Kidney epithelial cell (primary cell): ENCODE measurements around the gene ATP5F1A. TPM values are rescaled to one million over a fixed set of nuclear protein-coding genes. Genes with fewer than 3 reads are reported as not detected.

Source experiments
- DNase-seq: peaks from one replicate; pipeline ENCODE4 v3.0.0-alpha.2; 2010; ENCODE audit warnings: low read depth
- H3K27me3 ChIP-seq: 2 replicates; pipeline ENCODE4 v1.6.0; 2011; ENCODE audit warnings: low read length; ENCODE audit not compliant: control insufficient read depth, insufficient read depth
- H3K36me3 ChIP-seq: 2 replicates; pipeline ENCODE4 v1.5.1; 2011; ENCODE audit warnings: low read length; ENCODE audit not compliant: control insufficient read depth, insufficient read depth
- H3K4me3 ChIP-seq: 2 replicates; pipeline ENCODE4 v1.5.1; 2011; ENCODE audit warnings: low read depth, mild to moderate bottlenecking, control low read depth, low read length
- CTCF ChIP-seq: IDR thresholded peaks from 2 replicates; pipeline ENCODE4 v1.5.1; 2011; ENCODE audit warnings: mild to moderate bottlenecking, moderate library complexity, low read length, control low read depth, inconsistent platforms; ENCODE audit not compliant: insufficient read depth, poor library complexity, severe bottlenecking
- total RNA-seq: library from RNA; depleted of rRNA; stranded (reverse); fragments of >200 nt; gene quantifications from 2 replicates; pipeline ENCODE4 v1.2.3, GENCODE V29; 2015

Gene ATP5F1A
- total RNA-seq, 1 donor from 2014 or later, result 364 TPM

- TF ChIP-seq CTCF, result no peak
- no peaks in the 10 kb centered on the region for H3K27me3 ChIP-seq
- DNase-seq, result no peak
- no peak overlapping the region for H3K4me3 ChIP-seq
- no peaks in the 10 kb centered on the region for H3K36me3 ChIP-seq
Measured at GRCh38 chr18:46080156-46080555, 17.9 kb downstream of the ATP5F1A start.

GRCh38 chr18:46079336-46079735 lies 18.8 kb downstream of the ATP5F1A start:
- DNase-seq, result no peak
- no peaks in the 10 kb centered on the region for H3K36me3 ChIP-seq

GRCh38 chr18:46073474-46074331 lies 24.4 kb downstream of the ATP5F1A start:
- DNase-seq, result peak; percentile 29
- Histone ChIP-seq H3K4me3 (no peak overlapping the region), H3K36me3 (no peaks in the 10 kb centered on the region), H3K27me3 (no peaks in the 10 kb centered on the region)
- peak; percentile 55 for TF ChIP-seq CTCF

More at GRCh38 chr18:46079336-46079735, 18.8 kb downstream of the ATP5F1A start:
- Histone ChIP-seq H3K27me3 (no peaks in the 10 kb centered on the region), H3K4me3 (no peak overlapping the region)
- TF ChIP-seq CTCF, result no peak

- Histone ChIP-seq H3K4me3 (no peak overlapping the region), H3K36me3 (no peaks in the 10 kb centered on the region), H3K27me3 (no peaks in the 10 kb centered on the region)
- no peak for TF ChIP-seq CTCF
- DNase-seq, result no peak
Measured at GRCh38 chr18:46072959-46073358, 25.1 kb downstream of the ATP5F1A start.

- DNase-seq, result no peak
- no peak for TF ChIP-seq CTCF
- Histone ChIP-seq H3K4me3 (peak overlapping the region; percentile 80), H3K36me3 (no peaks in the 10 kb centered on the region), H3K27me3 (no peaks in the 10 kb centered on the region)
Measured at GRCh38 chr18:46072376-46072867, 25.7 kb downstream of the ATP5F1A start.
